NCI-H446 treated with DMSO at 0.1 percent for 48 hours (cell line): ENCODE data around the gene SF3B3.
"Not testable (repeated sequence)": the region's sequence is repeated elsewhere in the genome, so short reads cannot be mapped to it uniquely, and the experiment has no call there.

Source experiments
- DNase-seq: peaks from one replicate; lab custom pipeline; 2025; lab: John Stamatoyannopoulos, UW

Gene SF3B3

GRCh38 chr16:70511833-70512232 lies 11.8 kb upstream of the SF3B3 start:
- no peak for DNase-seq

- no peak for DNase-seq
Measured at GRCh38 chr16:70512456-70512855, 11.2 kb upstream of the SF3B3 start.

GRCh38 chr16:70520612-70521297 lies 2.9 kb upstream of the SF3B3 start:
- DNase-seq, result no peak

- DNase-seq, result no peak
Measured at GRCh38 chr16:70522216-70523075, 1.2 kb upstream of the SF3B3 start.

GRCh38 chr16:70523076-70523742 lies 407 bp upstream of the SF3B3 start, which contains the start of gene COG4:
Gene COG4, minus strand, starts transcription at chr16:70523554. Its CDS starts 11 bp downstream, at chr16:70523543.
- peak; percentile 67 for DNase-seq

- DNase-seq, result not testable (repeated sequence)
Measured at GRCh38 chr16:70524399-70524825, 796 bp downstream of the SF3B3 start.

GRCh38 chr16:70526403-70526802 lies 2.8 kb downstream of the SF3B3 start:
- no peak for DNase-seq

GRCh38 chr16:70527315-70527996 lies 3.8 kb downstream of the SF3B3 start:
- no peak for DNase-seq

- peak; percentile 16 for DNase-seq
Measured at GRCh38 chr16:70529051-70529777, 5.6 kb downstream of the SF3B3 start.

GRCh38 chr16:70529954-70530353 lies 6.3 kb downstream of the SF3B3 start:
- DNase-seq, result not testable (repeated sequence)

GRCh38 chr16:70534971-70535370 lies 11.4 kb downstream of the SF3B3 start:
- no peak for DNase-seq

GRCh38 chr16:70540994-70541393 lies 17.4 kb downstream of the SF3B3 start:
- DNase-seq, result no peak

- no peak for DNase-seq
Measured at GRCh38 chr16:70544548-70544947, 20.9 kb downstream of the SF3B3 start.

- DNase-seq, result no peak
Measured at GRCh38 chr16:70548936-70549335, 25.3 kb downstream of the SF3B3 start.

GRCh38 chr16:70550082-70550481 lies 26.5 kb downstream of the SF3B3 start:
- DNase-seq, result no peak

- DNase-seq, result no peak
Measured at GRCh38 chr16:70551788-70552187, 28.2 kb downstream of the SF3B3 start.

GRCh38 chr16:70552675-70553074 lies 29.1 kb downstream of the SF3B3 start:
- DNase-seq, result no peak

- no peak for DNase-seq
Measured at GRCh38 chr16:70553645-70554044, 30.0 kb downstream of the SF3B3 start.

- DNase-seq, result no peak
Measured at GRCh38 chr16:70556063-70556462, 32.4 kb downstream of the SF3B3 start.

- no peak for DNase-seq
Measured at GRCh38 chr16:70561623-70562022, 38.0 kb downstream of the SF3B3 start.

GRCh38 chr16:70563636-70564035 lies 40.0 kb downstream of the SF3B3 start:
- DNase-seq, result no peak
